ENCODE data around the gene PSMD13.

DNA sequence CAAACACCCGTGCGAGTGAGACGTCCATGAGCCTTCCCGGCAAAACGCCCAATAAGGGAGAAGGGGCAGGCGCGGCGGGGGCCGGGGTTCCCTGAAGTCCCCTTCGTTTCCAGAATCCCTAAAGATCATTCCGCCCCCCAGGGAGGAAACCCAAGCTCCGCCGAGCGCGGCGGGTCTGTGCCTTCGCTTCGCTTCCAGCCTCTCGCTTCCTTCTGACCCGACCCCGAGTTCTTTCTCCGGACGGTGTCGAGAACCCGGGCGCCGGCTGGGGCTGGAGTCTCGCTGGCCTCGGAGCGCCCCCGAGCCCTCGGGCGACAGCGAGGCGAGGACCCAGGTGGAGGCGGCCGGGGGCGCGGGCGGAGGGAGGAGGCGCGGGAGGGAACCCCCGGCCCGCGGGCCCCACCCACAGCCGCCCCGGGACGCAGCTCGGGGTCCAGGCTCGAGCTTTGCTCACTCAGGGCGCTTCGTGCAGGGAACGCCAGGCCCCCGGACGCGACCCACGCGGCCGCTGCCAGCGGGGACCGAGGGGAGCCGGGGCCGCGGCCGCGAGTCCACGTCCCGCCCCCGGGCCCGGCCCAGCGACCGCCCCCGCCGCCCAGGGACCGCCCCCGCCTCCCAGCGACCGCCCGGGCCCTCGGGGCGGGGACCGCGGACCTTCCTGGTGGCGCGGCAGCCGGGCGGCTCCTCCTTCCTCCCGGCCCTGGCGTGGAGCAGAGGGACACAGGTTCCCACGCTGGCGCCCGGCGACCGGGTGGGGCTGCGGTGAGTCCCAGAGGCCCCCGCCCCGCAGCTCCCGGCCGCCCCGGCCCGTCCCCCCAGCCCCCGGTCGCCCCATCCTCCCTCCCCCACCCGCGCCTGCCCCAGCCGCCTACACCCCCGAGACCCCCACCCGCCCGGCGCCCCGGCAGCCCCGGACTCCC, 52.0 kb downstream of the PSMD13 start, which contains the start of gene PGGHG:
- TF ChIP-seq CTCF (CRISPR knock-in tag; IDR thresholded peaks at IDR 0.05): no peak
- TF ChIP-seq EZH2 (conservative IDR thresholded peaks at IDR 0.05; ENCODE audit: low read depth, low read length): 0 out of 2 replicates have a peak, but pooled peaks have one; percentile 45
- no peak for TF ChIP-seq CHD2 (IDR thresholded peaks at IDR 0.05; ENCODE audit: low read depth, low read length)
- TF ChIP-seq U2AF1 (optimal IDR thresholded peaks at IDR 0.05; ENCODE audit: low read depth, low read length): no peak
- no peak for TF ChIP-seq ZNF331 (CRISPR knock-in tag; IDR thresholded peaks at IDR 0.05)
- TF ChIP-seq CENPT (CRISPR knock-in tag; IDR thresholded peaks at IDR 0.05; ENCODE audit: low read depth): no peak
- no peak for TF ChIP-seq ZNF776 (CRISPR knock-in tag; IDR thresholded peaks at IDR 0.05)
- peak in 1 of 2 experiments; percentile 66; a peak in 2 of 4 replicates for TF ChIP-seq POLR2A (IDR thresholded peaks at IDR 0.05; ENCODE audit: insufficient read depth in 1 of 2, low read depth in 2 of 2, low read length in 2 of 2)
- no peak for TF ChIP-seq ARNTL (CRISPR knock-in tag; IDR thresholded peaks at IDR 0.05)
- no peak for TF ChIP-seq ZNF251 (CRISPR knock-in tag; IDR thresholded peaks at IDR 0.05)

All from HepG2 (cell line).